GM23338 (cell line): ENCODE results near the gene TNFAIP1. TPM values are rescaled to one million over a fixed set of nuclear protein-coding genes. Genes with fewer than 3 reads are reported as not detected.
A peak's percentile ranks its signal among the peaks of the same experiment; 100 is the strongest.

Experiments
- ATAC-seq: fragments of 200-7000 bp; cut with Tn5 transposase; 3 replicates; pipeline ENCODE4 v1.9.1; 2020
- DNase-seq: peaks from one replicate; pipeline ENCODE4 v3.0.0-alpha.2; 2015; ENCODE audit warnings: low spot score
- H2AFZ ChIP-seq: fragments of 200-600 bp; sonication (generic); 2 replicates; pipeline ENCODE4 v1.8.0; 2016; ENCODE audit warnings: antibody characterized with exemption, mild to moderate bottlenecking, moderate library complexity
- H3F3A ChIP-seq: fragments of 200-600 bp; sonication (generic); replicated peaks from 2 replicates; pipeline ENCODE4 v1.8.0; 2017; ENCODE audit warnings: antibody characterized with exemption, mixed run types, low read depth
- H3K27ac ChIP-seq: fragments of 200-600 bp; sonication (generic); 2 replicates; pipeline ENCODE4 v1.6.1; 2016; ENCODE audit warnings: low read depth
- H3K27me3 ChIP-seq: fragments of 200-600 bp; sonication (generic); 2 replicates; pipeline ENCODE4 v1.8.0; 2016; ENCODE audit warnings: mild to moderate bottlenecking, mixed run types, moderate library complexity; ENCODE audit not compliant: insufficient read depth
- H3K36me3 ChIP-seq: fragments of 200-600 bp; sonication (generic); 2 replicates; pipeline ENCODE4 v1.8.0; 2016; ENCODE audit warnings: mild to moderate bottlenecking; ENCODE audit not compliant: insufficient read depth
- H3K4me1 ChIP-seq: fragments of 200-600 bp; sonication (generic); 2 replicates; pipeline ENCODE4 v1.8.0; 2016; ENCODE audit warnings: mild to moderate bottlenecking, moderate library complexity; ENCODE audit not compliant: insufficient read depth
- H3K4me2 ChIP-seq: fragments of 200-600 bp; sonication (generic); 2 replicates; pipeline ENCODE4 v1.7.1; 2017; ENCODE audit warnings: mixed run types
- H3K4me3 ChIP-seq: fragments of 200-600 bp; sonication (generic); 2 replicates; pipeline ENCODE4 v1.6.1; 2016; ENCODE audit warnings: mixed run types
- H3K79me2 ChIP-seq: fragments of 200-600 bp; sonication (generic); replicated peaks from 2 replicates; pipeline ENCODE4 v1.8.0; 2017; ENCODE audit warnings: mild to moderate bottlenecking; ENCODE audit not compliant: insufficient read depth
- H3K9me2 ChIP-seq: fragments of 200-600 bp; sonication (generic); 2 replicates; pipeline ENCODE4 v1.8.0; 2017; ENCODE audit not compliant: insufficient read depth
- H4K20me1 ChIP-seq: fragments of 200-600 bp; sonication (generic); replicated peaks from 2 replicates; pipeline ENCODE4 v1.8.0; 2017; ENCODE audit warnings: mild to moderate bottlenecking; ENCODE audit not compliant: insufficient read depth
- H3K27ac Mint-ChIP-seq: 2 replicates; pipeline ENCODE4 v1.8.0; 2020; ENCODE audit warnings: inconsistent platforms, mild to moderate bottlenecking, moderate library complexity, mixed read lengths
- H3K27me3 Mint-ChIP-seq: 3 replicates; pipeline ENCODE4 v1.8.0; 2022; ENCODE audit warnings: low read depth, mild to moderate bottlenecking, moderate library complexity, mixed read lengths, inconsistent platforms; ENCODE audit not compliant: insufficient read depth, poor library complexity
- H3K36me3 Mint-ChIP-seq: 3 replicates; pipeline ENCODE4 v1.8.0; 2021; ENCODE audit warnings: low read depth, mild to moderate bottlenecking, inconsistent platforms, moderate library complexity, mixed read lengths
- H3K4me1 Mint-ChIP-seq: 3 replicates; pipeline ENCODE4 v1.8.0; 2020; ENCODE audit warnings: mild to moderate bottlenecking, inconsistent platforms, mixed read lengths
- H3K4me3 Mint-ChIP-seq: 3 replicates; pipeline ENCODE4 v1.8.0; 2021; ENCODE audit warnings: moderate library complexity, mild to moderate bottlenecking, inconsistent platforms, mixed read lengths
- H3K9me3 Mint-ChIP-seq: 3 replicates; pipeline ENCODE4 v1.8.0; 2020; ENCODE audit warnings: moderate library complexity, mild to moderate bottlenecking, inconsistent platforms, mixed read lengths
- CREB1 ChIP-seq: fragments of 250-450 bp; sonication (Bioruptor Pico); IDR thresholded peaks from 2 replicates; pipeline ENCODE4 v1.5.0; 2020; ENCODE audit warnings: low read depth, mild to moderate bottlenecking, moderate library complexity
- EZH2phosphoT487 ChIP-seq: fragments of 200-600 bp; sonication (generic); IDR thresholded peaks from one replicate; pipeline ENCODE4 v1.8.1; 2018; ENCODE audit warnings: antibody characterized with exemption; ENCODE audit not compliant: unreplicated experiment
- JUNB ChIP-seq: IDR thresholded peaks from one replicate; pipeline ENCODE4 v1.6.1; 2016; ENCODE audit warnings: antibody characterized with exemption; ENCODE audit not compliant: unreplicated experiment
- NANOG ChIP-seq: IDR thresholded peaks from 2 replicates; pipeline ENCODE4 v1.6.1; 2016; ENCODE audit warnings: antibody characterized with exemption, borderline replicate concordance
- POLR2AphosphoS5 ChIP-seq: IDR thresholded peaks from 2 replicates; pipeline ENCODE4 v1.6.1; 2016; ENCODE audit warnings: antibody characterized with exemption, low read depth
- STAT1 ChIP-seq: IDR thresholded peaks from one replicate; pipeline ENCODE4 v1.6.1; 2016; ENCODE audit warnings: antibody characterized with exemption; ENCODE audit not compliant: unreplicated experiment
- ZNF114 ChIP-seq: fragments of 250-450 bp; sonication (Bioruptor Pico); IDR thresholded peaks from 2 replicates; pipeline ENCODE4 v1.5.0; 2020; ENCODE audit warnings: mild to moderate bottlenecking, moderate library complexity
- ZNF331 ChIP-seq: fragments of 250-450 bp; sonication (Bioruptor Pico); IDR thresholded peaks from 2 replicates; pipeline ENCODE4 v1.5.0; 2020; ENCODE audit warnings: low read depth, mild to moderate bottlenecking, moderate library complexity
- polyA plus RNA-seq: library from polyadenylated mRNA; unstranded; fragments of >200 nt; fragmentation: Nextera tagmentation; extraction: Ambion mirVana; gene quantifications from 2 replicates; pipeline ENCODE4 v1.2.1, GENCODE V29; 2016
- total RNA-seq: library from RNA; depleted of rRNA; stranded (reverse); fragments of >200 nt; shearing (Covaris generic); gene quantifications from 2 replicates; pipeline ENCODE4 v1.2.3, GENCODE V29; 2014
- TF ChIP-seq, protein P1 (sequence below): IDR thresholded peaks from 2 replicates; pipeline ENCODE4 v1.6.1; 2016; ENCODE audit warnings: antibody characterized with exemption
- TF ChIP-seq, protein P2 (sequence below): fragments of 250-450 bp; sonication (Bioruptor Pico); IDR thresholded peaks from 2 replicates; pipeline ENCODE4 v1.5.0; 2020; ENCODE audit warnings: mild to moderate bottlenecking, moderate library complexity
- TF ChIP-seq, protein P3 (sequence below): IDR thresholded peaks from one replicate; pipeline ENCODE4 v1.6.1; 2018; ENCODE audit warnings: antibody characterized with exemption; ENCODE audit not compliant: unreplicated experiment

TNFAIP1 gene
- total and polyA plus RNA-seq, 2 experiments from 2014 or later: 6.3 to 13.1 TPM

DNA sequence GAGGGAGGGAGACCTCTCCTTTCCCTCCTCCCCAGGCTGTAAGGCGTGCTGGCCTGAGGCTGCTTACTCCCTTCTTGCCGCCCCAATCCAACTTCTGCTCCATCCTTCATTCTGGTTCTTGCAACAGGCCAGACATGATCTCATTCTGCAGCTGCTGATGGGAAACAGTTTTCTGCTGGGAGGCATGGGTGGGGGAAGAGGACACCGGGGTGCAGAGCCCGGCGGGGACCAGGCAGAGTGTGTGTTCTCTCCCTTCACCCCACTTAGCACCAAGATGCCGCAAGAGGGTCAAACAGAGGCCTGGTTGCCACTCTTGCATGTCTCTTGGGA is 37.3 kb downstream of the TNFAIP1 start:
- Mint-ChIP-seq H3K27me3 (peaks cover 33% of the 10 kb centered on the region), H3K9me3 (no peaks in the 10 kb centered on the region), H3K4me3 (peak overlapping the region; percentile 70), H3K36me3 (no peaks in the 10 kb centered on the region), H3K27ac (no peak overlapping the region), H3K4me1 (peaks cover 21% of the 10 kb centered on the region)
- no peak for ATAC-seq
- H3K4me1 ChIP-seq: peaks cover 9% of the 10 kb centered on the region; the same call in 1 of the 2 replicates
- no peak overlapping the region for H3K27ac ChIP-seq
- H3K4me2 ChIP-seq: peak overlapping the region; percentile 90
- H3K36me3 ChIP-seq: no peaks in the 10 kb centered on the region
- peaks cover 17% of the 10 kb centered on the region; the same call in 1 of the 2 replicates for H4K20me1 ChIP-seq
- no peaks in the 10 kb centered on the region for H3K9me2 ChIP-seq
- no peaks in the 10 kb centered on the region for H3K79me2 ChIP-seq
- peaks cover 22% of the 10 kb centered on the region for H3K27me3 ChIP-seq
- H2AFZ ChIP-seq: no peak overlapping the region
- no peaks in the 10 kb centered on the region; the same call in 1 of the 2 replicates for H3F3A ChIP-seq
- TF ChIP-seq STAT1: no peak
- TF ChIP-seq EZH2phosphoT487: no peak
- TF ChIP-seq CREB1: no peak
- no peak for TF ChIP-seq NANOG
- no peak for TF ChIP-seq JUNB
- no peak for TF ChIP-seq ZNF331
- TF ChIP-seq POLR2AphosphoS5: no peak
- no peak for TF ChIP-seq ZNF114 (CRISPR knock-in tag)
- TF ChIP-seq, protein P1, sequence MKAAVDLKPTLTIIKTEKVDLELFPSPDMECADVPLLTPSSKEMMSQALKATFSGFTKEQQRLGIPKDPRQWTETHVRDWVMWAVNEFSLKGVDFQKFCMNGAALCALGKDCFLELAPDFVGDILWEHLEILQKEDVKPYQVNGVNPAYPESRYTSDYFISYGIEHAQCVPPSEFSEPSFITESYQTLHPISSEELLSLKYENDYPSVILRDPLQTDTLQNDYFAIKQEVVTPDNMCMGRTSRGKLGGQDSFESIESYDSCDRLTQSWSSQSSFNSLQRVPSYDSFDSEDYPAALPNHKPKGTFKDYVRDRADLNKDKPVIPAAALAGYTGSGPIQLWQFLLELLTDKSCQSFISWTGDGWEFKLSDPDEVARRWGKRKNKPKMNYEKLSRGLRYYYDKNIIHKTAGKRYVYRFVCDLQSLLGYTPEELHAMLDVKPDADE: no peak
- TF ChIP-seq, protein P2, sequence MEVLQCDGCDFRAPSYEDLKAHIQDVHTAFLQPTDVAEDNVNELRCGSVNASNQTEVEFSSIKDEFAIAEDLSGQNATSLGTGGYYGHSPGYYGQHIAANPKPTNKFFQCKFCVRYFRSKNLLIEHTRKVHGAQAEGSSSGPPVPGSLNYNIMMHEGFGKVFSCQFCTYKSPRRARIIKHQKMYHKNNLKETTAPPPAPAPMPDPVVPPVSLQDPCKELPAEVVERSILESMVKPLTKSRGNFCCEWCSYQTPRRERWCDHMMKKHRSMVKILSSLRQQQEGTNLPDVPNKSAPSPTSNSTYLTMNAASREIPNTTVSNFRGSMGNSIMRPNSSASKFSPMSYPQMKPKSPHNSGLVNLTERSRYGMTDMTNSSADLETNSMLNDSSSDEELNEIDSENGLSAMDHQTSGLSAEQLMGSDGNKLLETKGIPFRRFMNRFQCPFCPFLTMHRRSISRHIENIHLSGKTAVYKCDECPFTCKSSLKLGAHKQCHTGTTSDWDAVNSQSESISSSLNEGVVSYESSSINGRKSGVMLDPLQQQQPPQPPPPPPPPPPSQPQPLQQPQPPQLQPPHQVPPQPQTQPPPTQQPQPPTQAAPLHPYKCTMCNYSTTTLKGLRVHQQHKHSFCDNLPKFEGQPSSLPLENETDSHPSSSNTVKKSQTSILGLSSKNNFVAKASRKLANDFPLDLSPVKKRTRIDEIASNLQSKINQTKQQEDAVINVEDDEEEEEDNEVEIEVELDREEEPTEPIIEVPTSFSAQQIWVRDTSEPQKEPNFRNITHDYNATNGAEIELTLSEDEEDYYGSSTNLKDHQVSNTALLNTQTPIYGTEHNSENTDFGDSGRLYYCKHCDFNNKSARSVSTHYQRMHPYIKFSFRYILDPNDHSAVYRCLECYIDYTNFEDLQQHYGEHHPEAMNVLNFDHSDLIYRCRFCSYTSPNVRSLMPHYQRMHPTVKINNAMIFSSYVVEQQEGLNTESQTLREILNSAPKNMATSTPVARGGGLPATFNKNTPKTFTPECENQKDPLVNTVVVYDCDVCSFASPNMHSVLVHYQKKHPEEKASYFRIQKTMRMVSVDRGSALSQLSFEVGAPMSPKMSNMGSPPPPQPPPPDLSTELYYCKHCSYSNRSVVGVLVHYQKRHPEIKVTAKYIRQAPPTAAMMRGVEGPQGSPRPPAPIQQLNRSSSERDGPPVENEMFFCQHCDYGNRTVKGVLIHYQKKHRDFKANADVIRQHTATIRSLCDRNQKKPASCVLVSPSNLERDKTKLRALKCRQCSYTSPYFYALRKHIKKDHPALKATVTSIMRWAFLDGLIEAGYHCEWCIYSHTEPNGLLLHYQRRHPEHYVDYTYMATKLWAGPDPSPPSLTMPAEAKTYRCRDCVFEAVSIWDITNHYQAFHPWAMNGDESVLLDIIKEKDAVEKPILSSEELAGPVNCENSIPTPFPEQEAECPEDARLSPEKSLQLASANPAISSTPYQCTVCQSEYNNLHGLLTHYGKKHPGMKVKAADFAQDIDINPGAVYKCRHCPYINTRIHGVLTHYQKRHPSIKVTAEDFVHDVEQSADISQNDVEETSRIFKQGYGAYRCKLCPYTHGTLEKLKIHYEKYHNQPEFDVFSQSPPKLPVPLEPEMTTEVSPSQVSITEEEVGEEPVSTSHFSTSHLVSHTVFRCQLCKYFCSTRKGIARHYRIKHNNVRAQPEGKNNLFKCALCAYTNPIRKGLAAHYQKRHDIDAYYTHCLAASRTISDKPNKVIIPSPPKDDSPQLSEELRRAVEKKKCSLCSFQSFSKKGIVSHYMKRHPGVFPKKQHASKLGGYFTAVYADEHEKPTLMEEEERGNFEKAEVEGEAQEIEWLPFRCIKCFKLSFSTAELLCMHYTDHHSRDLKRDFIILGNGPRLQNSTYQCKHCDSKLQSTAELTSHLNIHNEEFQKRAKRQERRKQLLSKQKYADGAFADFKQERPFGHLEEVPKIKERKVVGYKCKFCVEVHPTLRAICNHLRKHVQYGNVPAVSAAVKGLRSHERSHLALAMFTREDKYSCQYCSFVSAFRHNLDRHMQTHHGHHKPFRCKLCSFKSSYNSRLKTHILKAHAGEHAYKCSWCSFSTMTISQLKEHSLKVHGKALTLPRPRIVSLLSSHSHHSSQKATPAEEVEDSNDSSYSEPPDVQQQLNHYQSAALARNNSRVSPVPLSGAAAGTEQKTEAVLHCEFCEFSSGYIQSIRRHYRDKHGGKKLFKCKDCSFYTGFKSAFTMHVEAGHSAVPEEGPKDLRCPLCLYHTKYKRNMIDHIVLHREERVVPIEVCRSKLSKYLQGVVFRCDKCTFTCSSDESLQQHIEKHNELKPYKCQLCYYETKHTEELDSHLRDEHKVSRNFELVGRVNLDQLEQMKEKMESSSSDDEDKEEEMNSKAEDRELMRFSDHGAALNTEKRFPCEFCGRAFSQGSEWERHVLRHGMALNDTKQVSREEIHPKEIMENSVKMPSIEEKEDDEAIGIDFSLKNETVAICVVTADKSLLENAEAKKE (CRISPR knock-in tag): no peak
- TF ChIP-seq, protein P3, sequence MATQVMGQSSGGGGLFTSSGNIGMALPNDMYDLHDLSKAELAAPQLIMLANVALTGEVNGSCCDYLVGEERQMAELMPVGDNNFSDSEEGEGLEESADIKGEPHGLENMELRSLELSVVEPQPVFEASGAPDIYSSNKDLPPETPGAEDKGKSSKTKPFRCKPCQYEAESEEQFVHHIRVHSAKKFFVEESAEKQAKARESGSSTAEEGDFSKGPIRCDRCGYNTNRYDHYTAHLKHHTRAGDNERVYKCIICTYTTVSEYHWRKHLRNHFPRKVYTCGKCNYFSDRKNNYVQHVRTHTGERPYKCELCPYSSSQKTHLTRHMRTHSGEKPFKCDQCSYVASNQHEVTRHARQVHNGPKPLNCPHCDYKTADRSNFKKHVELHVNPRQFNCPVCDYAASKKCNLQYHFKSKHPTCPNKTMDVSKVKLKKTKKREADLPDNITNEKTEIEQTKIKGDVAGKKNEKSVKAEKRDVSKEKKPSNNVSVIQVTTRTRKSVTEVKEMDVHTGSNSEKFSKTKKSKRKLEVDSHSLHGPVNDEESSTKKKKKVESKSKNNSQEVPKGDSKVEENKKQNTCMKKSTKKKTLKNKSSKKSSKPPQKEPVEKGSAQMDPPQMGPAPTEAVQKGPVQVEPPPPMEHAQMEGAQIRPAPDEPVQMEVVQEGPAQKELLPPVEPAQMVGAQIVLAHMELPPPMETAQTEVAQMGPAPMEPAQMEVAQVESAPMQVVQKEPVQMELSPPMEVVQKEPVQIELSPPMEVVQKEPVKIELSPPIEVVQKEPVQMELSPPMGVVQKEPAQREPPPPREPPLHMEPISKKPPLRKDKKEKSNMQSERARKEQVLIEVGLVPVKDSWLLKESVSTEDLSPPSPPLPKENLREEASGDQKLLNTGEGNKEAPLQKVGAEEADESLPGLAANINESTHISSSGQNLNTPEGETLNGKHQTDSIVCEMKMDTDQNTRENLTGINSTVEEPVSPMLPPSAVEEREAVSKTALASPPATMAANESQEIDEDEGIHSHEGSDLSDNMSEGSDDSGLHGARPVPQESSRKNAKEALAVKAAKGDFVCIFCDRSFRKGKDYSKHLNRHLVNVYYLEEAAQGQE: no peak
- peak overlapping the region; percentile 86 for H3K4me3 ChIP-seq
- no peak for DNase-seq
